Measurements from ENCODE around the gene TMEM59L. TPM values are rescaled to one million over a fixed set of nuclear protein-coding genes. Genes with fewer than 3 reads are reported as not detected.
"Not testable (repeated sequence)": the region's sequence is repeated elsewhere in the genome, so short reads cannot be mapped to it uniquely, and the experiment has no call there.

The TMEM59L gene
- total RNA-seq, 2 experiments from 2014 or later: not detected

DNA sequence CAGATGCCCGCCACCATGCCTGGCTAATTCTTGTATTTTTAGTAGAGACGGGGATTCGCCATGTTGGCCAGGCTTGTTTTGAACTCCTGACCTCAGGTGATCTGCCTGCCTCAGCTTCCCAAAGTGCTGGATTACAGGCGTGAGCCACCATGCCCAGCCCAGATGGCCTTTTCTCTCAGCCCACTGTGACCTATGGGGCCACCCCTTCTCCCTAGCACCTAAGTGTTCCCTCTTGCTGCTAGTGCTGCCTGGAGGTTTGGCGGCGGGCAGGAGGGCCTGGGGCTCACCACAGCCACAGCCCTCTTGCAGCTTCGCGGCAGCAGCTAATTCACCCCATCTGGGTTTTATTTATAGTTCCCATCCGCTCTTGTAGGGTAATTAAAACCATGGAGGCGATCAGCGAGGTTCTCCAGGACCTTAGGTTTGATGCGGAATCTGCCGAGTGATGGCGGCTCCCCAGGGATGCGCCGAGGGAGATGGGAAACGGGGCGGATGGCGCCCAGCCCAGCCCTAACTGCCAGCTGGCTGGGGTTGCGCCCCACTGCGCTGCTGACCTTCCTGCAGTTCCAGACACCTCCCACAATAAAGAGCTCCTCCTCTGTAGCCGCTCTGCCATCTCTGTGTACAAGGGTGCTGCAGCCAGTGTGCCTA lies 20.8 kb upstream of the TMEM59L start:
- ChIA-PET CTCF (interaction anchor here (1.0 to 2.2 kb wide), 5 partner anchors 21 to 255 kb away, joined by 3 to 11 read pairs (median 3); partner anchors contain the start of gene UBA52), POLR2A (no interaction called here)

DNA sequence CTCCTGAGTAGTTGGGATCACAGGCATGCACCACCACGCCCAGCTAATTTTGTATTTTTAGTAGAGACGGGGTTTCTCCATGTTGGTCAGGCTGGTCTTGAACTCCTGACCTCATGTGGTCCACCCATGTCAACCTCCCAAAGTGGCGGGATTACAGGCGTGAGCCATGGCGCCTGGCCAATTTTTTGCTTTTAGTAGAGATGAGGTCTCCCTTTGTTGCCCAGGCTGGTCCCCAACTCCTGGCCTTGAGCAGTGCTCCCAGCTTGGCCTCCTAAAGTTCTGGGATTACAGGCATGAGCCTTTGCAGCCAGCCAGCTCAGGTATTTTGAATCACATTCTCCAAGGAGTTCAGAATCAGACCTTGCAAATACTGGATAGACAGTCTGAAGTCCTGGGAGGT lies 19.9 kb upstream of the TMEM59L start:
- POLR2A ChIA-PET: not testable (repeated sequence)
- CTCF ChIA-PET: interaction anchor here (1.0 to 2.2 kb wide), 7 partner anchors 21 to 257 kb away, joined by 3 to 11 read pairs (median 3); no protein-coding TSS in a partner anchor

DNA sequence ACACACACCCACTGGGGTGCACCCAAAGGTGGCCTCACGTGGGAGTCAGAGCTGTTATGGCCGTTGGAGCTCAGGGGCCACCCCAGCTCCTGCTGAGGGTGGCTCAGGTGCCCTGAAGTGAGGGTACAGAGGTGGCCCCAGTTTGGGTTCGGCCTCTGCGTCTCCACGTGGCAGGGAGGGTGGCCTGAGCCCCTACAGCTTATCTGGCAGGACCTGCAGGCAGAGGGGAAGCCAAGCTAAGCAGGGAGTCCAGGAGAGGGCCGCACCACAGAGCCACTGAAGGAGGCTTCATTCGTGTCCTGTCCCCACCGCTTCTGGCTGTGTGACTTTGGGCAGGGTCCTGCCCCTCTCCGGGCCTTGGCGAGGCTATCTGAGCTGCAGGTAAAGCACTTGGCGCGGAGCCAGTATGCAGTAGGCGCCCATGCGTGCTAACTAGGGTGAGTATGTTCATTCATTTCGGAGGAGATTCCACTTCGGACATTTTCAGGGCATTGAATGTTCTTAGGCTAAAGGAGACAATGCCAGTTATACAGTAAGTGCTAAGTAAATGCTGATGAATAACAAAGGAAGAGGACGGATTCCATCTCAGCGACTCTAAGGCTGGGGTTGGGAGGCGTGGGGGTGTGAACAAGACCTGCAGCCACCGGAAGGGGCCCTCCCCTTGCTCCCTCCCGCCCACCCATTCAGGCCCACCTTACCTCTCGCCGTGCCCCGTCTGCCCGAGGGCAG lies 19.1 kb upstream of the TMEM59L start:
- ChIA-PET POLR2A (interaction anchor here (0.7 kb wide), 1 partner anchor 36 kb away, joined by 3 read pairs; the partner anchor contains the start of gene KXD1), CTCF (interaction anchor here (0.7 to 2.7 kb wide), 18 partner anchors 12 to 257 kb away, joined by 3 to 17 read pairs (median 4); partner anchors contain the start of genes CRLF1, UBA52 and UPF1)

DNA sequence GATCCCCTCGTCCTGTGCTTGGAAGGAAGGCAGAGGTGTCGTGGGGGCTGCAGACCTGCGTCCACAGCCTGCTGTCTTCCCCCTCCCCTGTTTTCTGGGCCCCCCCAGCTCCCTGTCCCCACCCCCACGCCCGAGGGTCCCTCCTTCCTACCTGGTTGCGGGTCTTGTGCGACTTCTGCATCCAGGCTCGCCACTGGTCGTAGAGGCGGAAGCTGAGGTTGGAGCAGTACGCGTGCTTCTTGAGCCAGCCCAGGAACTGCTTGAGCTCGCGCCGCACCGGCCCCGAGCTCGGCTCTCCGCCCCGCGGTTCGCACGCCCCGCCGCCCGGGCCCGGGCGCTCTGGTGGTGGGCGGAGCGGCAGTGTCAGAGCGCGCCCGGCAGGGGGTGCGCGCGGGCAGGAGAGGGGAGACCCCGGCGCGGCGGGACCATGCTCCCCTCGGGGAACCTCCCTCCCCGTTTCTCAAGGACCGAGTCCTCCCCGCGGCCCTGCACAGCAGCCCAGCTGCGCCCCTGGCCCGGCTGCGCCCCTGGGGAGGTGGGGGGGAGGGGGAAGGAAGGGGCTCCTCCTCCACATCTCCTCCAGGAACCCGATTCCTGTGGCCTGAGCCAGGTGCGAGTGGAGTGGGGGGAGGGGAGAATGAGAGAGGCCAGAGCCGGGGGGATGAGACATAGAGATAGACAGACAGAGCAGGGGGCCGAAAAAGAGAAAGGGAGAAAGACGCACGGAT lies 18.4 kb upstream of the TMEM59L start:
- POLR2A ChIA-PET: interaction anchor here (0.7 kb wide), 2 partner anchors 37 to 198 kb away, joined by 3 to 4 read pairs; partner anchors contain the start of gene KXD1
- CTCF ChIA-PET: interaction anchor here (0.7 to 2.7 kb wide), 16 partner anchors 13 to 256 kb away, joined by 3 to 17 read pairs (median 4); partner anchors contain the start of genes CRLF1, UBA52 and UPF1

DNA sequence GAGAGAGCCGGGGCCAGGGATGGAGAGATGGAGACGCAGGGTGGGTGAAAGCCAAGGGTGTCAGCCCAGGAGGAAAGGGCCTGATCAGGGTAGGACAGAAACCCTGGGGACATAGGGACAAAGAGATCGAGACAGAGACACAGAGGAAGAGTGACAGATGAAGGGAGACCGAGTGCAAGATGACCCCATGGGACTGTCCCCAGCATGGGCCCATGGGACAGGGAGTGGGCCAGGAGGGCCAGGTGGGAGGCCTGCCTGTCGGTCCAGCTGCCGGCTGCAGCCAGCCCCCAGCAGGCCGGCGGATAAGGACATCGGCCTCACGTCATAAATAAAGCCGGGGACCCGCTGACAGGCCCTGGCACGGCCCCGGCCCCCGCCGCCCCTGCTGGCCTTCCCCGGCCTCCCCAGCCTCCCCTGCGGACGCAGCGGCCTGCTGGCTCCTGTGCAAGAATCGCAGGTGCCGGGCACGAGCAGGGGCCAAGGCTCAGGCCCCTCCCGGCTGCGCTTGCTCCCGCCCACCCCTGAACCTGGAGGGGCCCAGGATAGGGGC lies 17.8 kb upstream of the TMEM59L start:
- POLR2A ChIA-PET: no interaction called here
- CTCF ChIA-PET: interaction anchor here (1.1 to 2.7 kb wide), 9 partner anchors 13 to 252 kb away, joined by 3 to 17 read pairs (median 4); partner anchors contain the start of genes CRLF1, UBA52 and UPF1

DNA sequence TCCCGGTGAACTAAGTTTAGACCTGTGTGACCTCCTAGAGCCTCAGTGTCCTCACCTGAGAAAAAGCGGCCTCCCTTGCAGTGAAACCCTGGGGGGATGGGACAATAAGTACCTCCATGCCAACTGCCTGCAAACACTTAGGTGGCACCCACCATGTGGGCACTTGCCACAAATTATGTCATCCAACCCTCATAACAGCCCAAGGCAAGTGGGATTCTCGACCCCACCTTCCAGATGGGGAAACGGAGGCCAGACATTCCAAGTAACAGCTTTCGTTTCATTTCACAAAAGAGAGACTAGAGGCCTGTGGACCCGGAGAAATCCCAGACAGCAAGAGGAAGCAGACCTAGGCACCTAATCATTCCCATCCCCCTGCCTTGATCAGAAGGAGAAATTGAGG lies 17.2 kb upstream of the TMEM59L start:
- ChIA-PET POLR2A (no interaction called here), CTCF (interaction anchor here (0.6 to 2.7 kb wide), 4 partner anchors 8 to 252 kb away, joined by 3 to 17 read pairs (median 6); no protein-coding TSS in a partner anchor)

DNA sequence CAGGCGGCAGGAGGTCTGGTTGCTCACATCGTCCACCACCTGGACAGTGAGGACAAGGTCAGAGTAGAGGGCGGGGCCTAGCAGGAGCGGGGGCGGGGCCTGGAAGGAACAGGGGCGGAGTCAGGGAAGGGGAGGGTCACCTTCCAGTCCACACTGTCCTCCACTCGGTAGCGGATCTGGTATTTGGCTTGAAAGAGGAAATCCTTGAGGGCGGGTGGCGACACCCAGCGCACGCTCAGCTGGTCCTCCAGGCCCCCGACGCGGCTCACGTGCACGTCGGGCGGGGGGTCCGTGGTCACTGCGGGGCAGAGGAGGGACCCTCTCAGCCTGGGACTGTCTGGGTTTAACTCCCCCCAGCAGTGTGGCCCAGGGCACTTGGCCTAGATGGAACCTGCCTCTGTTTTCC lies 15.9 kb upstream of the TMEM59L start:
- ChIA-PET POLR2A (no interaction called here), CTCF (interaction anchor here (1.7 to 1.8 kb wide), 2 partner anchors 9 to 250 kb away, joined by 3 to 7 read pairs; no protein-coding TSS in a partner anchor)

DNA sequence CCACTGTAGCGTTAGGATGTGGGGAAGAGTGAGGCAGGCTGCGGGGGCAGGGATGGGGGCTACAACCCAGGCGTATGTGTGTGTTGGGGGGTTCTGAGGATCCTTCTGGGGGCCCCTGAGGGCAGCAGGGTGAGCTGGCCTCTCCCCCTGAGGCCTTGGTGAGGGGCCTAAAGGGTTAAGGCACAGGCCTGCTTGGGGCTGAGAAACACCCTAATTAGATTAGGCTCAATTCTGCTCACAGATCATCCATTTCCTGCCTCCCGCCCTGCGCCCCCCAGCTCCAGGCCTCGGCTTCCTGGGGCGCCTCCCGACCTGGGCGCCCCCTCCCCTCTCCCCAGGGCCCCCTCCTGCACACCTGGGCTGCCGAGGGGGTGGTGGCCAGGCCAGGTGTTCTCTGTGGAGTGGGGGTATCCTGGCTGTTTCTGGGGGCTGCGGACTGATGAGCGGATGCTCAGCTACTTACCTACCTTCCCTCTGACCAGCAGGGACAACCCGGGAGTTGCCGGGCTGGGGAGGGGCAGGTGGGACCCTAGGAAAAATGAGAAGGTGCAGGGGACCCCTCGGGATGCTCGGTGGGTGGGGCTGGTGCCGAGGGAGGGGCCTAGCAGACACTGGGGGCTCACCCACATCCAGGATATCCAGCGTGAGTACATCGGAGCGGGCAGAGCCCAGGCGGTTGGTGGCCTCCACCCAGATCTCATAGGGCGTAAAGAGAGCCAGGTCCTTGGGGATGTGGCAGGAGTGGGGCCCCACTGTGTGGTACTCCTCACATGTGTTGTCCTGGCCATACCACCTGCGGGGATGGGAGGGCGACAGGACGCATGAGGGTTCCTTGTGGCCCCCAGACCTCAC lies 14.6 kb upstream of the TMEM59L start:
- CTCF ChIA-PET: interaction anchor here (0.6 to 1.7 kb wide), 3 partner anchors 10 to 279 kb away, joined by 3 to 4 read pairs (median 4); no protein-coding TSS in a partner anchor
- POLR2A ChIA-PET: no interaction called here

DNA sequence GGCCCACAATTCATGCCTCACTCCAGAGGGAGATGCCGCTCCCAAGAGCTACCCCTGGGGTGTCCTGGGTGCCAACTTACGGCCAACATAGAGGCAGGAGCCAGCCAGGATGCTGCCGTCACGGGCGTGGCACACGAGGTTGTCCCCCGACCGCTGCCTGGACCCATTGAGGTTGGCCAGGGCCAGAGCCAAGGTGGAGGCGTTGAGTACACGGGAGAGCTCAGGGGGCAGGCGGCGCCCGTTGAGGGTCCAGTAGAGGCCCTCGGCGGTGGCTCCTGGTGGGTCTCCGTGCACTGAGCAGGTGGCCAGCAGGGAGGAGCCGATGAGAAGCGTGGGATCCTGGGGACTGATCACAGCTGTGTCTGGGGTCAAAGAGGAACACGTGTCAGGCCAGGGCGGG lies 13.2 kb upstream of the TMEM59L start:
- CTCF ChIA-PET: no interaction called here
- POLR2A ChIA-PET: no interaction called here

DNA sequence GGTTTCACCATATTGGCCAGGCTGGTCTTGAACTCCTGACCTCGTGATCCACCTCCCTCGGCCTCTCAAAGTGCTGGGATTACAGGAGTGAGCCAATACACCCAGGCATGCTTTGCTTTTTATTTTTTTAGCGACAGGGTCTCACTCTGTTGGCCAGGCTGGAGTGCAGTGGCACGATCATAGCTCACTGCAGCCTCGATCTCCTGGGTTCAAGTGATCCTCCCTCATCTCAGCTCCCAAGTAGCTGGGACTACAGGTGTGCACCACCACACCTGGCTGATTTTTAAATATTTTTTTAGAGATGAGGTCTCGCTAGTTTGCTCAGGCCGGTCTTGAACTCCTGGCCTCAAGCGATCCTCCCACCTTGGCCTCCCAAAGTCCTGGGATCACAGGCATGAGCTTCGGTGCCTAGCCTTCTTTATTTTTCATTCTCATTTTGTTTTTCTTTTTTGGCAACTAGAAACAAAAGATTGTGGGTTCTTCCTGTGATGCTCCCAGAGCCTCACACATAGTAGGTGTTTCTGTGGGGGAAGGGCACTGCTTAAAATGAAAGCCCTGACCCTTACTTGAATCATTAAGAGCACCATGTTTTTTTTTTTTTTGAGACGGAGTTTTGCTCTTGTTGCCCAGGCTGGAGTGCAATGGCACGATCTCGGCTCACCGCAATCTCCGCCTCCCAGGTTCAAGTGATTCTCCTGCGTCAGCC lies 11.8 kb upstream of the TMEM59L start:
- POLR2A ChIA-PET: interaction anchor here (0.7 kb wide), 2 partner anchors 11 to 618 kb away, joined by 4 to 5 read pairs; no protein-coding TSS in a partner anchor
- CTCF ChIA-PET: not testable (repeated sequence)

DNA sequence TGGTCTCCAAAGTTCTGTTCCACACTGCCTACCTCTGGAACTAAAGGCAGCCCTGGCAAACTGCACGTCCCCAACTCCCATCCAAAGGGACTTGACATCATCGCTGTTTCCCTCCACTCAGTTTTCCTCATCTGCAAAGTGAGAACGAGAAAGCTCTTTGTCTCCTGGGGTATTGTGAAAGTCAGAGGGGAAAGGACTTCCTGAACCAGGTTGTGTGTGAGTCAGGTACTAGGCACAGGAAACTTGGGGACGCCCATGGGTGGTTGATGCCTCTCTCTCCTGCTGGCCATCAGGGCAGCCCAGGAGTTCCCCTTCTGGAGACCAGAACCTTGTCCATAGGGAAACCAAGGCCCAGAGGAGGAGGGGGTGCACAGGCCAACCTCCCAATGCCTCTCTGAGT lies 10.8 kb upstream of the TMEM59L start:
- ChIA-PET CTCF (interaction anchor here (0.7 kb wide), 1 partner anchor 205 kb away, joined by 3 read pairs; no protein-coding TSS in a partner anchor), POLR2A (no interaction called here)

DNA sequence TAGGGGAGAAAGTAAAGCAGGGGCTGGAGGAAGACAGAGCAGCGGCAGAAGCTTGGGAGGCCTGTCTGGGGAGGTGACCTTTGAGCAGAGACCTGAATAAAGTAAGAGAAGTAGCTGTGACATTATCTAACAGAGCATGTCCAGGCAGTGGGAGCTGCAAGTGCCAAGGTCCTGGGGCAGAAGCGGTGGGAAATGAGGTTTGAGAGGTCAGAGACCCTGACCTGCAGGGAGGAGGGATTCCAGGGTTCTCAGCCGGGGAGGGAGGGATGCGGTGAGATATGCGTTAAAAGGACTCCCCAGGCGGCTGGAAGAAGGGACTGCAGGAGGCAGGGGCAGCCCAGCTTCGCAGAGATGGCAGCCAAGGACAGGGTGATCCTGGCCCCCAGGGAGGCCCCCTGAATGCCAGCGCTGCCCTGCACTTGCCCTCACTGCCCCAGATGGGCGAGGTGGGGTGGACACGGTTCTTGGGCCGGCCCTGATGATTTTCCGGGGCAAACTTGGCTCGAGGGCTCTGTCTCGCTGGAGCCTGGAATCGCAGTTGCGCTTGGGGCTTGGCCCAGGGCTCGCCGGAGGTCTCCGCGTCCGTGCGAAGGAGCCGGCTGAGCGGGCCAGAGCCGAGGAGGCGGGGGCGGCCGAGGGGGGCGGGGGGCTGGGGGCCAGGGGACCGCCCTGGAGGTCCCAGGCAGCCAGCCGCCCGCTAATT lies 9.3 kb upstream of the TMEM59L start:
- CTCF ChIA-PET: interaction anchor here (0.6 to 1.1 kb wide), 2 partner anchors 152 to 789 kb away, joined by 3 to 4 read pairs; no protein-coding TSS in a partner anchor
- POLR2A ChIA-PET: no interaction called here

DNA sequence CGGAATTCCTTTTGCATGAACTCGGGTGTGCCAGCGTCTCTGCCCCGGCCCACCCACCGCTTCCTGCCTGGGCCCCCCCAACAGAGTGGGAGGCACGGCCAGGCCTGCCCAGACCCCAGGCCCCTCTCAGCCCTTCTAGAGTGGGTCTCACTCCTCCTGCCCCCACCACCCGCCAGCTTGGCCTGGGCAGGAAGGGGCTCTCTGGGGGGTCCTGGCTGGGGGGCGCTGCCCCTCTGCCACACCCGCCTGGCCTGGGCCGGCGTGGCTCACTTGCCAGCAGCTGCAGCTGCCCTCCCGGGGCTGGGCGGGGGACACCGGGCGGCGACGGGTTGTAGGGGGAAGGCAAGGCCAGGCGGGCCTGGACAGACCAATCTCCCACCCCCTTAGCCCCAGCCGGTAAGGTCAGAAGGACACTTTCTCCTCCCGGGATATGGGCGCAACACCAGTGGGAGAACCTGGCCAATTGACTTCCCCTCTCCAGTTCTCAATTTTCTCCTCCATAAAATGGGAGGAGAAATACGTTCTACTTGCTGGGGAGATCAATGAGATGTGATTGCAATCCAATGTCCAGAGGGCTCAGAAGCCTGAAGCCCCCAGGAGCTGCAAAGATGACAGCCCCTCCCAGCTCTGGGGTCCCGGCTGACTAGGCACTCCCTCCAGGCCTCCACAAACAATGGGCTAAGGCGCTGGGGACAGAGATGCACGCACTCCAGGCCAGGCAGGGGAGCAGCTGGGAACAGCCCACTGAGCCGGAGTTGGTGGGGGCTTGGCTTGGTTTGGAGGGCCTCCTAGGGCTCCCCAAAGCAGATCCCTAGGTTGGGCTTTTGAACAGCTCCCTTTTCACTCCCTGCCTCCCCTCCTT lies 8.5 kb upstream of the TMEM59L start:
- POLR2A ChIA-PET: no interaction called here
- CTCF ChIA-PET: interaction anchor here (0.8 kb wide), 1 partner anchor 15 kb away, joined by 3 read pairs; no protein-coding TSS in a partner anchor

DNA sequence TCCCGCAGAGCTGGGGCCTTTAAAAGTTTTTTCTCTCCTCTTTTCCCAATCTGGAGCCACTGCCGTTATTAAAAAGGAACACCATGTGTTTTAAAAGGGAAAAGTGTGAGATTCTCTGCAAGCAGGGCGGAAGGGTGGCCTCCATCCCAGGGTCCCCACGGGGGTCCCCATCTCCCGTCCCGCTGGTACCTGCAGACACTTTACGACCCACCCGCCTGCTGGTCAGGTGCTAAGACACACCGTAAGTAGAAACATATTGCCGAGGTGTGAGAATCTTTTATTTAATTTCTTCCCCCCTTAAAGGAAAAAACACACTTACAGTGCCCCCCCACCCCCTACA lies 7.9 kb upstream of the TMEM59L start:
- POLR2A ChIA-PET: no interaction called here
- CTCF ChIA-PET: interaction anchor here (0.8 kb wide), 1 partner anchor 16 kb away, joined by 3 read pairs; no protein-coding TSS in a partner anchor

DNA sequence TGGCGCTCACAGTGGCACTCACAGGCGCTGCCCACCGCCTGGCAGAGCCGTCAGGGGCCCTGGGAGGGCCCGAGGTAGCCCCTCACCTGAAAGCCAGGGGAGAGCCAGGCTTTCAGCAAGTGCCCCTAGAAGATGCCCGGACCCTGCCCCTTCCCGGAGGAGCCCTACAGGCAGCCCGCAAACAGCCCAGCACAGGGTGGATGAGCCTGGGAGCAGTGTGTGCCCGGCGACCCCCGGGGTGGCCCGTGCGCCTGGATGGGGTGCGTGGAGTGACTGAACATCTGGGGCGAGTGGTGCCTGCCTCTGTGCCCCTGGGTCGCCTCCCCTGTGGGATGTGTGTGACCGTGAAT lies 7.5 kb upstream of the TMEM59L start:
- ChIA-PET CTCF (no interaction called here), POLR2A (no interaction called here)

DNA sequence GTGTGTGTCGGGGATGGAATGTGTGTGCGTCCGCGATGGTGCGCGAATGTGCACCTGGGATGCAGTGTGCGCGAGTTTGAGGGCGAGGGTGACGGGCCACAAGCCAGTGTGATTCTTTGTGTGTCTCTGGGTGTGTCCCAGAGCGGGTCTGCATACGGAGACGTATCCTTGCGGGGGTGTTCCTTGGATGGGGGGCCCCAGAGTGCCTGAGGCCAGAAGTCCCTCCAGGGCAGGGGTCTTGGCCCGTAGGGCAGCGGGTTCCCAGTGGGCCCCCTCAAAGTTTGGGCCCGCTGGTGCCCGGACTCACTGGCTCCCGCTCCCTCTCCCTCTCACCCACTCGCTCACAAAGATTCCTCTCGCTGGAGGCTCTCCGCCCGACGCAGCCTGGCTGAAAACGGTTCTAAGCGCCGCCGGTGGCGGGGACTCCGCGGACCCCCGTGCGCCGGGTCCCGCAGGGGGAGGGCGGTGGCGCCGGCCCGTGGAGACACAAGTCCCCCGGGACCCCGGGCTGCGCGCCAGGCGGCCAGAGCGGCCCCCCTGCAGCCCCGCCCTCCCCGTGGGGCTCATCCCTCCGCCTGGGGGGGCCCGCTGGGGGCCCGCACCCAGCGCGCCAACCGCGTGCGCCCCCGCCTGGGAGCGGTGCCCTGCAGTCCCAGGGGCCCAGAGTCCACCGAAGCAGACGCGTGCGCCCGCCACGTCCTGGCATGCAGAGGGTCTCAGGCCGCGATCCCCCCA lies 7.0 kb upstream of the TMEM59L start:
- CTCF ChIA-PET: no interaction called here
- POLR2A ChIA-PET: no interaction called here
